T-helper 9 cell (primary cell): Measurements from ENCODE around the gene SIPA1L3.

Source experiments
- DNase-seq: peaks from one replicate; pipeline ENCODE4 v3.0.0-alpha.2; 2020

SIPA1L3 gene

DNA sequence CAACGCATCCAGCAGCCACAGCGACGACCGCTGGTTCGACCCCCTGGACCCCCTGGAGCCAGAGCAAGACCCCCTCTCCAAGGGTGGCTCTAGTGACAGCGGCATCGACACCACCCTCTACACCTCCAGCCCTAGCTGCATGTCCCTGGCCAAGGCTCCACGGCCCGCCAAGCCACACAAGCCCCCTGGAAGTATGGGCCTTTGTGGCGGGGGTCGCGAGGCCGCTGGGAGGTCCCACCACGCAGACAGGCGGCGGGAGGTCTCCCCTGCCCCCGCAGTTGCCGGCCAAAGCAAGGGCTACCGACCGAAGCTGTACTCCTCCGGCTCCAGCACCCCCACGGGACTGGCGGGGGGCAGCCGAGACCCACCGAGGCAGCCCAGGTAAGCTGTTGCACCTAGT is 257.5 kb downstream of the SIPA1L3 start:
- no peak for DNase-seq

DNA sequence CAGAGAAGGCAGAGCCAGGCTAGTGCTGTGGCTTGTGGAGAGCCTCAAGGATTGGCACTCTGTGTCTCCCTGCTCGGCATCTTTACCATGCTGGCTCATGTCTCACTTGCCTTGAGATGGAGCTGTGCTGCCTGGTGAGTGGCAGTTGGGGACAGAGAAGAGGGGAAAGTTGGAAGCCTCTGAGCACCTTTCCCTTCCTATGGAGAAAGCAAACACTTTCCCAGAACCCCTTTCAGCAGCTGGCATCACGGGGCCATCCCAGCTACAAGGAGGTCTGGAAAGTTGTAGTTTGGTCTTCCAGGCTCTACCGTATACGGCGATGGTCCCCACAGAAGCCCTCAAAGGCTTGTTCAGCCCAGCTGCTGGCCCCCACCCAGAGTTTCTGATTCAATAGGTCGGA is 258.3 kb downstream of the SIPA1L3 start:
- no peak for DNase-seq

DNA sequence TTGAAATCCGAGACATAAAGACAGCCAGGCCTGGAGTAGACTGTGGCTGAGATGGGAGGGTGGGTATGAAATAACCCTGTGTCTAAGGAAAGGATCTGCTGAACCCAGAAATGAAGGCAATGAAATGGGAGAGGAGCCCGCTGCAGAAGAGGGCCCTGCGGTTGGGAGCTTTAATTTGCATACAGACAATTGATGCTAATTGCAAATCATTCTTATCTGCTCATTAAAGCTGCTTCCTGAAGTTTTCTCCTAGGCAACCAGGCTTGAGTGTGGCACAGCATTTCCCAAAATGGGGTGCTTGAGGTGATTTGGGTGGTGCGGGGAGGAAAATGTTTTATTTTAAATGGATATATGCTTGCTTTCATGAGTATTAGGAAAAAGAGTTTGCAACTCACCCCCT is 261.6 kb downstream of the SIPA1L3 start:
- DNase-seq, result no peak

DNA sequence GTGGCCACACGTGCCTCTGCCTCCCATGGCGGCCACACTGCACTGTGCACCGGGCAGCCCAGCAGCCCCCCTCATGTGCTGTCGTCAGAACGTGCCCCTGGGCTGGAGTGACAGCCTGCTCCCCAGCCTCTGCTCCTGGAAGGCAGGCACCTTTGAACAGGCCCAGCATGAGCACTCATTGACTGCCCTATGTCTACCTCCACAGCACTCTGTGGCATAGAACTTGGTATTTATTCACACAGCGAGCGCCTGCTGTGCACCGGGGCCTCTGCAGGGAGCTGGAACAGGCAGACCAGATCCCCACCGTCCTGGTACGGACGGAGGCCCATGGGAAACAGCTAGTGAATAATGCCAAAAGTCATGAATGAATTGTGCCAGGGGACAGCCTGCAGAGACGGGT is 263.3 kb downstream of the SIPA1L3 start:
- no peak for DNase-seq

DNA sequence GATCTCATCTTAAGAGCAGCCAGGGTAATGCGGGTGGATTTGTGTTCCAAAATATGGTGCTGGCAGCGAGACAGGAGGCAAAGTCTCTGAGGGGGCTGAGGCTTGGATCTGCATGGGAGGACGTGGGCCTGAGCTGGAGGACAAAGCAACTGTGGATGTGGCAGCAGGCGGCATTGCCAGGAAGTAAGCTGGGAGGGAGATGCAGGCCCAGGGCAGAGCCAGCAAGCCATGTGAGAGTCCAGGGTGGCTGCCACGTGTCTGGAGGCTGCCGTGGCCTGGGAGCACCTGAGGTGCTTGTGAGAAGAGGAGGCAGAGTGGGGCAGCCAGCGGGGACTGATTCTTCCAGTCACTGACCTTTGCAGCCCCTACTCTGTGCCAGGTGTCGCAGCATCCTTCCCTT is 265.0 kb downstream of the SIPA1L3 start:
- no peak for DNase-seq

DNA sequence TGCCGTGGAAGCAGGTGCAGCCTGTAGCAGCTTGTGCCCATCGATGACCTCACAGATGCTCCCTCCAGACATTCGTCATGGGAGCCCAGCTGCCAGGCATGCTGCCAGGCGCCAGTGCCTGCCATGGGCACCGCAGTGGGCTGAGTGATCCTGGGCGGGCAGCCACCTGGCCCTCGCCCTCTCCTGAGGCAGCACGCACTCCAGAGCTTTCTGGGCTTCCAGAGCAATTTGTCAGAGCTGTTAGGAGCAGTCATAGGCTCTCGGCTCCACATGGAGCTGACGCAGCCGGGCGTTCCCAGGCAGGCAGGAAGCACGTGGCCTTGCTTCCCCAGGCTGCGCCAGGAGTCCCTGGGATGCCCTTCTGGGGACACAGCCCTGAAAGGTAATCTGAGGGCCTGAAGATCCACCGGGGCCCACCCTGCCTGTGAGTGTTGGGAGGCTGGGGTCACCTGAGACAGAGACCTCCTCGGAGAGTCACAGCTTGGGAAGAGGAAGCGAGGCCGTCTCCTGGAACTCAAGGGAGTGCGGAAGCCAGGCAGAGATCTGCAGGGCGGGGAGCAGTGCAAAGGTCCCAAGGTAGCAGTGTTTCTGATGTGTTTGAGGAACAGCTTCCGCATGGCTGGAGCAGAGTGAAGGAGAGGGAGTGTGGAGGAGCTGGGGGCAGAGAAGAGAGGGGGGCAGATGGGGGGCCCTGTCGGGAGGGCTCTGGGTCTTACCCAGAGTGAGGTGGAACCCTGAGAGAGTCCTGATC is 266.5 kb downstream of the SIPA1L3 start:
- no peak for DNase-seq

DNA sequence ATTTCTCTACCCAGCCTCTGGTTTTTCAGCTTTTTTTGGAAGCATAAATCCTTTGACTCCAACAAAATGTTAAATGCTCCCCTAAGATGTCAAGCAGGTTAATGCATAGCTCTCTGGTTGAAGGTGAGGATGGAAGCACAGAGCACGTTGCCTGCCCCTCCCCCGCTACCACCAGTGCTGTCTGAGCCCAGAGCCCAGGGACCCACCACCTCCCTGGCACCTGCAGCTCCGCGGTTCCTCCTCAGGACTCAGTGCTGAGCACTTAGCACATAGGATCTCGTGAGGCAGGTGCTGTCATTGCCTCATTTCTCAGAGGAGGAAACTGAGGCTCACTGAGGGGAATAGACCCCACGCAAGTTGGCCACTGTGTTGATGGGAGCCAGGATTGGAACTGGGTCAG is 268.4 kb downstream of the SIPA1L3 start:
- no peak for DNase-seq

DNA sequence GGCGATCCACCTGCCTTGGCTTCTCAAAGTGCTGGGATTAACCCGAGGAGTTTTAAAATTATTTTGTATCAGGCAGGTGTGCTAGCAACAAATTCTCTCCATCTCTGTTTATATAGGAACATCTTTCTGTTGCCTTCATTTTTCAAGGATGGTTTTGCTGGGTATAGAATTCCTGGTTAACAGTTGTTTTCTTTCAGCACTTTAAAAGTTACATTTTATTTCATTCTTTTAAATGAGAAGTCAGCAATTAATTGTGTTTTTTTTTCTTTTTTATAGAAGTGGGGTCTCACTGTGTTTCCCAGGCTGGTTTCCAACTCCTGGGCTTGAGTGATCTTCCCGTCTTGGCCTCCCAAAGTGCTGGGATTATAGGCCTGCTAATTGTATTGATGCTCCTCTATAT is 273.1 kb downstream of the SIPA1L3 start:
- no peak for DNase-seq

DNA sequence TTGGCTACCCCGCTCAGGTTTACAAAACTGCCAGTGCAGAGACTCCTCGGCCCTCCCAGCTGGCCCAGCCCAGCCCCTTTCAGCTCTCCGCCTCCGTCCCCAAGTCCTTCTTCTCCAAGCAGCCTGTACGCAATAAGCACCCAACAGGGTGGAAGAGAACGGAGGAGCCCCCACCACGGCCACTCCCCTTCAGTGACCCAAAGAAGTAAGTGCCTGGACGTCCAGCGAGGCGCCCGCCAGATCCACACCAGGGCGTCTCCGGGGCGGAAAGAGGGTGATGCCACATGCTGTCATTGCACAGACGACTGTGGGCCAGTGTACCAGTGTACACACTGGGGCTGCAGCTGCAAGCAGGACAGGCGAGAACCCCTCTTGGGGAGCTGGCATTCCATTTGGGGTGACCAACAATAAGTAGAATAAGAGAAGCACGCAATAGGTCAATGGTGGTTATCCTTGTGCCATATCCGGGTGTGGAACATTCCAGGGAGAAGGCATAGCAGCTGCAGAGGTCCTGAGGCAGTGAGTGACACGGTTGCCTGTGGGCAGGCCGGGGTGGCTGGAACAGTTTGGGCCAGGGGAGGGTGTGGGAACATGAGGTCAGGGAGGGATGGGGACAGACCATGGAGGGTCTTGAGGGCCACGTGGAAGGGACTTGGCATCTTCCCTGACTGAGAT is 275.7 kb downstream of the SIPA1L3 start:
- no peak for DNase-seq

DNA sequence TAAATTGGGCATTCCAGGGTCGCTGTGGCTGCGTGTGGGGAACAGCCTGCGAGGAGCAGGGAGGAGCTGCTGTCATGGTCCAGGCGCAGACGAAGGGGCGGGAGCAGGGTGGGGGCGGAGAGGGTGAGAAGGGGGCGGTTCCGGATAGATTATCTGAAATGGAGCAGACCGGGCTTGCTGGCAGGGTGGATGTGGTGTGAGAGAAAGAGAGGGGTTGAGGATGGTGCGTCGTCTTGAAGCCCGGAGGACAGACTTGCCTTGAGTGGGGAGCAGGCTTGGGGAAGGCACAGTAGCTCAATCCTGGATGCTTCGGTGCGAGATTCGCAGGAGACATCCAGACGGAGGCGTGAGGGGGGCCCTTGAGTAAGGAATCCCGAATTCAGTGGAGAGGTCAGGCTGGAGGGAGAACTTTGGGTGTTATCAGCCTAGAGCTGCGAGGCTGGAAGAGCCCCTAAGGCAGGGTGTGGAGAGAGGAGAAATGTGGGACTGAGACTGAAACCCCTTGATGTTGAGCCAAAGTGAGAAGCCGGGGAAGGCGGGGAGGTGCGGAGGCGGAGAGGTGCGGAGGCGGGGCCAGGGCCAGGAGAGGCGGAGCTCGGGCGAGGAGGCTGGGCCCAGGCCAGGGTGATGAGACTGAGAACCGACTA is 276.4 kb downstream of the SIPA1L3 start:
- DNase-seq, result no peak

DNA sequence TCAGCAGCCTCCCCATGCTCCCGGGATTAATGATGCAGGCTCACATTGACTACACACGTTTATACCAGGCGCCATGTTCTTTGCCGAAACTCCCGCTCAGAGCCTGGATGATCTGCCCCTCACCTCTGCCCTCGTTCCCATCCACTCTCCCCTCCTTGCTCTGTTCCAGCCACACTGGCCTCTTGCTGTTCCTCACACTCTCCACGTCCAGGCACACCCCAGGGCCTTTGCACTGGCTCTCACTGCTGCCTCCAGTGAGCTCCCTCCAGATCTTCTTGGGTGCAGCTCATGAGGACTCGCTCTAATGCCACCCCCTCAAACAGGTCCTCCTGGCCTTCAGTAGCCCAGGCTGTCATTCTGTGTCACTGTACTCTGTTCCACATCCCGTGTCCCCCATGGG is 277.8 kb downstream of the SIPA1L3 start:
- no peak for DNase-seq

DNA sequence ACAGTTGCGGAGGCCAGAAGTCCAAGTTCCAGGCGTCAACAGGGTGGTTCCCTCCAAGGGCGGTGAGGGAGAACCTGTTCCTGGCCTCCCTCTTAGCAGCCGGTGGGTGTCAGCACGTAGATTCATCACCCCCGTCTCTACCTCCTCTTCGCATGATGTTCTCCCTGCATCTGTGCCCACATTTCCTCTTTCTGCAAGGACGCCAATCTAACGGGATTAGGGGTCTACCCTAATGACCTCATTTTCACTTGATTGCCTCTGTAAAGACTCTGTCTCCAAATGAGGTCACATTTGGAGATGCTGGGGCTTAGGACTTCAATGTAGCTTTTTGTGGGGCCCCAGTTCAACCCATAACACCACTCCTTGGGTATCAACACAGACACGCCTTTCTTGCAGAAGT is 278.6 kb downstream of the SIPA1L3 start:
- no peak for DNase-seq

DNA sequence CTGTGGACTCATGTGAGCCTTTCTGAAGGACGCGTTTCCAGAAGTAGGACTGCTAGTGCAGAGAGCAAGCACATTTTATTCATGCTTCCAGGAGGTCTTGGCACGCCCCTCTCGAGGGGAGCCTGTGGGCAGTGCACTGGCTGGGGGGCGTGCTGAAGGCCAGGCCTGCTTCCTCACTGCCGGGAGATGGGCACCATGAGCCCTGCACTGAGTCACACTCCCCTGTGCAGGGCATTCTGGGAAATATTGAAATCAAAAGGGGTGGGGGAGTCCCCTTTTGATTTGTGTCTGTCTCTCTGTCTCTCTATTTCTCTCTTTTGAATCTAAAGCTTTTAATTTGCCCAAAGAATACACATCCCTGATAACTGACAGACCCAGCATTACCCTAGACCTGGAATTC is 283.1 kb downstream of the SIPA1L3 start:
- no peak for DNase-seq

DNA sequence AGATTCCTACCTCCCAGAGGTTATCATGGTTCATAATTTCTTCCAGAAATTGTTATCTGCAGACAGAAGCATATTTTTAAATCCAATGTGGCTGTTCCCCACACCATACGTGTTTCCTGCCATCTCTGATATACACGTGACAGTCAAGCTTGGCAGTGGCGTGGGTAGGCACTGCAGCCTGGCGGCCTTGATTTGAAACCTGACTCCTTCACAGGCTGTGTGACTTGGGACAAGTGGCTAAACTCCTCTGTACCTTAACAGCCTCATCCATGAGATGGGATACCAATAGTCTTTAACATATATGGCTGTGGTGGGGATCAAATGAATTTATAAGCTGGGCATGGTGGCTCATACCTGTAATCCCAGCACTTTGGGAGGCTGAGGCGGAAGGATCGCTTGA is 283.8 kb downstream of the SIPA1L3 start:
- no peak for DNase-seq

DNA sequence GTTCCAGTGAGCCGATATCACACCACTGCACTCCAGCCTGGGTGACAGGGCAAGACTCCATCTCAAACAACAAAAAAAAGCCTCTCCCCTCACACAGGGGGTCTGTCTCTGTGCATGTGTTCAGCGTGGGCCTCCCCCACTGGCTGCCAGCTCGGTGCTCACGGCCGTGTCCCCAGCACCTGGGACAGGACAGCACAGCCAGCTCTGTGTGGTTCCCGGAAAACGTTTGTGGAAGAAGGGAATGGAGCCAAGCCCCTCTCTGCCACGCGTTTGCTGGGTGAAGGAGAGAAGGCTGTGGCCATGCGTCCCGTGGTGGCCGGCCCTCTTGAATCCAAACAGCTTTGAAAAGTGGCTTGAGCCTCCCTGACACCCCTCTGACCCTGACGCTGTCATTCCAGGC is 284.7 kb downstream of the SIPA1L3 start:
- DNase-seq, result no peak

DNA sequence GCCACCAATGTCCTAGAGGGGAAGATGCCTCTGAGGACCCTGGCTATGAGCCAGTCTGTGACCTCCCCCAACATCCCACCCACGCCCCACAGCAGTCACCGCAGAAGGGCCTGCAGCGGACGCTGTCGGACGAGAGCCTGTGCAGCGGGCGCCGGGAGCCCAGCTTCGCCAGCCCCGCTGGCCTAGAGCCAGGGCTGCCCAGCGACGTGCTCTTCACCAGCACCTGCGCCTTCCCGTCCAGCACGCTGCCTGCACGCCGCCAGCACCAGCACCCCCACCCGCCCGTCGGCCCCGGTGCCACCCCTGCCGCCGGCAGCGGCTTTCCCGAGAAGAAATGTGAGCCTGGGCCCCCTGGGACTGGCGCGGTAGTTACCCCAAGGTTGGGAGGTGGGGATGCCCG is 286.4 kb downstream of the SIPA1L3 start:
- no peak for DNase-seq

DNA sequence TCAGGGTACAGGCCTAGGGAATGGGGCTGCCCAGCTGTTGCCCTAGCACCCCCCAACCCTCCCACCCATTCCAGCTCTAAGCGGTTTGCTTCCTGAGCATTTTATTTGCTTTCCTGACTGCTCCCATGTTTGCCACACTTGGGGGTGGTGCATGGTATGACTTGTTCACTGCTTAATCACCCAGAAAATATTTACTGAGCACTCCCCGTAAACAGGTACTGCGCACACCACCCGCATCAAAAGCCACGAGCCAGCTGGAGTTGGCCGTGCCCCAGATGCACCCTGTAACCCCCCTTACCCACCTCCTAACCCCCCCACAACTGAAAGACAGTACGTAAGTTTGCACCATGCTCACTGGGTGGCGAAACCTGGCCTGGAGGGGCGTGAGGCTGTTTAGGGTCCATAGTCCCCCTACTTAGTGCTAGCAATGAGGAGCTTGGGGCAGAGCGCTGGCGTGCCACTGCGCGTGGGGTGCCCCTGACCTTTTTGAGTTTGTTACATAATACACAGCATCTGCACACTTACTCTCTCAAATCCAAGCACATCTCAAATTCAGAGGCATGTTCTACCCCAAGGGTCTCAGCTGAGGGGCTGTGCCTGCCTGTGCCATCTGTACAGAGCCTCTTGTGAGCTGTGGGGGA is 287.2 kb downstream of the SIPA1L3 start:
- no peak for DNase-seq

DNA sequence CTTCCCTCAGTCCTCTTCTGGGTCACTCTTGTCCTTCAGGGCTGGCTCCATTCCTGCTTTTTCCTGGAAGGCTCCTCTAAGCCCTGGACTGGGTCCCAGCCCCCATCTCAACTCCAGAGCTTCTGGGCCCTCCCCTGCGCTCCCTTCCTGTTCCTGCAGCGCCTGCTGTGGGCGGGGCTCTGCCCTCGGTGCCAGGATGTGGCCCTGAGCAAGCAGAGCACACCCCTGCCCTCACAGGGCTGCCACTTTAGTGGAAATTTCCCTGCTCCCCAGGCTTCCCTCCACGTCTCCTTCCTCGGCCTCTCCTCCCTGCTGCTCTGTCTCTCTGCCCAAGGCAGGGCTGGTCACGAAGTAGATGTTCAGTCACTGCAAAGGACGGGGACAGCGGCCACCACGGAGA is 288.2 kb downstream of the SIPA1L3 start:
- no peak for DNase-seq

DNA sequence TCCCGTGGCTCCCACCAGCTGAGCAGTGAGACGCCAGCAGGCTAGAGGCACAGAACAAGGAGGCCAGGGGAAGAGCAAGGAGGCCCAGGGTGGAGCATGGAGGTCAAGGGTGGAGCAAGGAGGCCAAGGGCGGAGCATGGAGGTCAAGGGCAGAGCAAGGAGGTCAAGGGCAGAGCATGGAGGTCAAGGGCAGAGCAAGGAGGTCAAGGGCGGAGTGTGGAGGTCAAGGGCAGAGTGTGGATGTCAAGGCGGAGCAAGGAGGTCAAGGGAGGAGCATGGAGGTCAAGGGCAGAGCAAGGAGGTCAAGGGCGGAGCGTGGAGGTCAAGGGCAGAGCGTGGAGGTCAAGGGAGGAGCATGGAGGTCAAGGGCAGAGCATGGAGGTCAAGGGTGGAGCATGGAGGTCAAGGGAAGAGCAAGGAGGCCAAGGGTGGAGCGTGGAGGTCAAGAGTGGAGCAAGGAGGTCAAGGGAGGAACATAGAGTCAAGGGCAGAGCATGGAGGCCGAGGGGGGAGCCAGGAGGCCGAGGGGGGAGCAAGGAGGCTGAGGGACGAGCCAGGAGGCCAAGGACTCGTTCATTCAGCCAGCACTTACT is 289.3 kb downstream of the SIPA1L3 start:
- DNase-seq, result no peak

DNA sequence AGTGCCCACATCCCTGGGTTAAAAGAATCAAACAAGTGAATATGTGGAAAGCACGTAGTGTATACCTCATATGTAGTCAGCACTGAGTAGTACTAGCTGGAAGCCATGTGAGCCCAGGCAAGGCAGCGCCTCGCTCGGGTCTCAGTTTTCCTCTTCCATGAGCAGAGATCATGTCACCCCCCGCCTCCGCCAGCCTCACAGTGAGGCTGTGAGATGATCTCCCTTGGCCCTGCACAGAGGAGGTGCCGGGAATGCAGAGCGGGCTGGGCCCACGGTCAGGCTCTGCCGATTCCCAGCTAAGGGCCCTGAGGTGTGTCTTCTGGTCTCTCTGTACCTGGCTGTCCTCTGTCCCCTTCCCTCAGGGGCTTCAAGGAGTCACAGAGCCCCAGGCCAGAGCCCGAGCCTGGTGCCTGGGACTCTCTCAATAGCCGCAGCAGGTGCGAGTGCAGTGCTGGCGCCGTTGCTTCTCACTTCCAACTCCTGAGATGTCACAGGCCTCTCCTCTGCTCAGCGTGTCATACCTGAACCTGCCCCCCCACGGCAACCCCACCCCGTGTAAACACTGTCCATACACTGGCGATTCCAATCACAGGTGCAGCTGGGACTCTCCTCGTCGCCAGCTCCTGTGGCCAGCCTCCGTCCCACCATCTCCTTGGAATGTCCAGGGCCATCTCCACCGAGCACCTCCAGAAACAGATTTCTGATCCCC is 290.1 kb downstream of the SIPA1L3 start:
- DNase-seq, result no peak

DNA sequence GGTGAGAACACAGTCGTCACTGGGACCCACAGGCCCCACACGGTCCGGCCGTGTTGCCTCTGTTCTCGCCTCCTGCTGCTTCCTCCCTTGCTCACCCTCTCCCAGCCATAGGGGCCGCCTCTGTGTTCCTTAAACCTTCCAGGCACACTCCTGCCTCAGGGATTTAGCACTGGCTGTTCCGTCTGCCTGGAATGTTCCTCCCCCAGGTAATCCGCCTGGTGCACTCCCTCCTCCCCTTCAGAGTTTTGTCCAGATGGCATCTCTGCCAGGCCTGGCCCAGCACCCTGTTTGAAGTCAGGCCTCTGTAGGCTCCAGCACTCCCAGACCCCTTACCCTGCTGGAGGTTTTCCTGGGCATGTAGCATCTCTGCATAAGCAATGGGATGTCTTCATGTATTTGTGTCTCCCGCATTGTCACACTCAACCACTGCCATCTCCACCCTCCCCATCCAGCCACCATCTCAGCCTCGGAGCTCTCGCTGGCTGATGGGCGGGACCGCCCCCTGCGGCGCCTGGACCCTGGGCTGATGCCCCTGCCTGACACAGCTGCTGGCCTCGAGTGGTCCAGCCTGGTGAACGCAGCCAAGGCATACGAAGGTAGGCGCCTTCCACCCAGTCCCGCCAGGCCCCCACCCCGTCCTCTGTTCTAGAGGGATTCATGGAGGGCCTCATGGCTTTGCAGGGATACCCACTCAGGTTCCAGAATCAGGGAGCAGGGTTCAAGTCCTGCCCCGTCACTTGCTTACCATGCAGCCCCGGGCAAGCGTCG is 291.1 kb downstream of the SIPA1L3 start:
- no peak for DNase-seq

DNA sequence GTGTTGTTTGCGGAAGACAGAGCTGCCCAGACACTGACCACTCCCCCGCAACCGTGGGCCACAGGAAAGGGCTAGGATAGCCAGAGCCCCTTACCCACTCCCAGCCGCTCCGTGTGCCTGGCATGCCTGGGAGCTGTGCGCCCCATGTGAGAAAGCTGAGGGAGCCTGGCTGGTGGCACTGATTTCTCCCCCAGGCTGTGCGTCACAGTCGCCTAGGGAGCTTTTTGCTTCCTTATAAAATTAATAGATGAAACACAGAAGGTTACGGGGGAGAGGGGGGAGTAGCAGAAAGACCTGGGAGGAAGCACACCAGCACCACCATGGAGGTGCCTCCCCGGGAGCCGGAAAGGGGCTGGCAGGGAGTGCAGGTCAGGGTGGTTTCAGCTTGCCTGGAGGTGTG is 292.3 kb downstream of the SIPA1L3 start:
- no peak for DNase-seq
